HG02840 (cell line): ENCODE data around the gene NCBP3.
"Not testable (repeated sequence)": the region's sequence is repeated elsewhere in the genome, so short reads cannot be mapped to it uniquely, and the experiment has no call there.

ENCODE experiments used
- ATAC-seq: cut with Tn5 transposase; IDR thresholded peaks from one replicate; pipeline ENCODE4 v1.9.1; 2021; ENCODE audit warnings: mild to moderate bottlenecking, moderate library complexity, moderate number of reproducible peaks; ENCODE audit not compliant: unreplicated experiment, low FRiP score

NCBP3 gene

GRCh38 chr17:3851461-3852100, 5.5 kb upstream of the NCBP3 start:
- ATAC-seq, result no peak

GRCh38 chr17:3848229-3848835, 2.3 kb upstream of the NCBP3 start:
- ATAC-seq, result no peak

- no peak for ATAC-seq
Observed at GRCh38 chr17:3847165-3847670, 1.2 kb upstream of the NCBP3 start.

- ATAC-seq, result no peak
Observed at GRCh38 chr17:3846437-3847164, 555 bp upstream of the NCBP3 start.

GRCh38 chr17:3845291-3845620, 790 bp downstream of the NCBP3 start:
- peak; percentile 11 for ATAC-seq

DNA sequence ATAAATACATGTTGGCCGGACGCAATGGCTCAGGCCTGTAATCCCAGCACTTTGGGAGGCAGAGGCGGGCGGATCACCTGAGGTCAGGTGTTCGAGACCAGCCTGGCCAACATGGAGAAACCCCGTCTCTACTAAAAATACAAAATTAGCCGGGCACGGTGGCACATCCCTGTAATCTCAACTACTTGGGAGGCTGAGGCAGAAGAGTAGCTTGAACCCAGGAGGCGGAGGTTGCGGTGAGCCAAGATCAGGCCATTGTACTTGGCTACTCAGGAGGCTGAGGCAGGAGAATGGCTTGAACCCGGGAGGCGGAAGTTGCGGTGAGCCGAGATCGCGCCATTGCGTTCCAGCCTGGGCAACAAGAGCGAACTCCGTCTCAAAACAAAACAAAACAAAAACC, 1.5 kb downstream of the NCBP3 start:
- not testable (repeated sequence) for ATAC-seq

DNA sequence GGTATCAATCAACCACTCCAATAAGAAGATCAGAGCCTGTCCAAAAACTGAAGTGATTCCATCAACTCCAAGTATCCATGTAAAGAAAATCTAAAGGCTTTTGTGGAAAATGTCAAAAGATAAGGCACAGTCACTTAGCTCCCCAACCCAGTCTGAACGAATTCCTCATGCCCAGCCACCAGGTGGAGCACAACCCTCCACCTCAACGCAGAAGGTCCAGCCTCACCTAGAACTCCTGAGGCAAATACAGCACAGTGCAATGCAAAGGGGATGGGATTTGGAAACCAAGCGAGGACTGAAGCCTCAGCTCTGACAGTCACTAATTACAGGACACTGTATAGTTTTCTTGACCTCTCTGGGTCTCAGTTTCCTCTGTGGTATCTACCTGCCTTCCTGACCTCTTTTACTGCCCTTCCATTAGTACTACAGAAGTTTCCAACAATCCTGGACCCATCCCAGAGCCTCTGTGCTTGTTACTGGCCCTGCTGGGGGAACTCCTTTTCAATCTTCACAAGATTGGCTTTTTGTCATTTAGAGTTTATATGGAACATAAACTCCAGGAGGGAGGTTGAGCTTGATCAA, 2.0 kb downstream of the NCBP3 start:
- no peak for ATAC-seq

DNA sequence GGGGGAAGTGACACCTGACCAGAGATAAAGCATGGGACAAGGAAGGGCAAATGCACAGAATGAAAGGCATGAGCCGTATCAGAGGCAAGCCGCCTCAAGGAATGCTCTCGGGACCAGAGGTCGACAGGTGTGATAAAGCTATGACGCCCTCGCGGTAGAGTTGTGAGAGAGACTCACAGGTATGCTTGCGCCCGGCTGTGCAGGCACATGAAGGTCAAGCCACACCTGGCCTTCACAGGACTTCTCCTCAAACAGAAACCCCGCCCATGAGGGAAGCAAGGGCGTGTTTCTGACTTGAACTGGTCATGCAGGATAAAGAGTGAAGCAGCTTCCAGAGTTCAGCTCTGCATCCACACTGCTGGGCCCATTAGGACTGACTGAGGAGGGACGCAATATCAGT, 7.8 kb downstream of the NCBP3 start:
- no peak for ATAC-seq

- ATAC-seq, result no peak
Observed at GRCh38 chr17:3836551-3836950, 9.5 kb downstream of the NCBP3 start.

DNA sequence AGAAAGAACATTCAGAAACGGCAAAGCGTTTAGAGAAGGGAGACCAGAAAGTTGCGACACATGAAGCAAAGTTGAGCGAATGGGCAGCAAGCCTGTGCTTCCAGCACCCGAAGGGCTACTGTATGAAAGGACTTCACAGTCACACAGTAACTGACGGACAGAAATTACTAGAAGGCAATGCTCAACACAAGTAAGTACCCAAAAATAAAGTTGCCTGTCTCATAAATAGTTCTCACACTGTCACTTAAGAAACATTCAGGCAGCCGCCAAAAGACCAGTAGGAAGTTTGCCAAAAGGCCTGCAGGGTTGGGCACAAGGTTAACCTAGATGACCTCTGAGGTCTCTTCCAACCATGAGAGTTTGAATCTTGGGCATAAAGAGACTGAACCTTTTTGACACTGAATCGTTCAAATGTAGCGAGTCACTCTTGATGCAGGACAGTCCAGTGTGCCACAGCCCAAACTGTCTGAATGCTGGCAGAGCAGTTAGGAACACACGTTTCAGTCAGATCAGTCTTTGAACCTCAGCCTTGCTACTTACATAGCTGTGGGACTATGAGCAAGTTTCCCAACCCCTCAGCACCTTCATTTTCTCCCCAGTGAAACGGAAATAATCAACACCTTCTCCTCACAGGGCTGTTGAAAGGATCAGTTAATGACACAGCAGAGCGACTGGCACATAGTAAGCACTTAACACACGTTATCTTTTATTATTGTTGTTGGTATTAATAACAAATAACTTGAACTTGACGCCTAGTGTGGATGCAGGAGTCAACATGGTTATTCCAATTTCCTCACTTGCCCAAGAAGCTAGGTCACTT, 10.4 kb downstream of the NCBP3 start:
- no peak for ATAC-seq

DNA sequence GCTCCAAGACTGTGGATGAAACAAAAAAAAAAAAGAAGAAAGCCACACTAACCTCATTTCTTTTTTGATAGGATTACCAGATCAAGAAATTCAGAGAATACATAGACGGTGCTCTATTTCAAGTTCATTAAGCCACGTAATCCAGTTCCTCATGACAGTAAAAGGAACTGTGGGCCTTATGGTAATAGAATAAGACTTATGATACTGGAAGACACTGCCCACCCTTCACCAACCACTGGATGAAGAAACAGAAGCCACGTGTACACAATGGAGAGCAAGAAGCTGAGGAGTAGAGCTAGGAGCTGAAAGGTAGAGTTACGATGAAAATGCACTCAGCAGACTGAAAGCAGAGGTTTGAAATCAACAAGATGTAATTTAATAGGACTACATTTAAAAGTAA, 11.2 kb downstream of the NCBP3 start:
- no peak for ATAC-seq

- ATAC-seq, result no peak
Observed at GRCh38 chr17:3828852-3829232, 17.2 kb downstream of the NCBP3 start.

GRCh38 chr17:3828151-3828851, 17.7 kb downstream of the NCBP3 start:
- no peak for ATAC-seq

DNA sequence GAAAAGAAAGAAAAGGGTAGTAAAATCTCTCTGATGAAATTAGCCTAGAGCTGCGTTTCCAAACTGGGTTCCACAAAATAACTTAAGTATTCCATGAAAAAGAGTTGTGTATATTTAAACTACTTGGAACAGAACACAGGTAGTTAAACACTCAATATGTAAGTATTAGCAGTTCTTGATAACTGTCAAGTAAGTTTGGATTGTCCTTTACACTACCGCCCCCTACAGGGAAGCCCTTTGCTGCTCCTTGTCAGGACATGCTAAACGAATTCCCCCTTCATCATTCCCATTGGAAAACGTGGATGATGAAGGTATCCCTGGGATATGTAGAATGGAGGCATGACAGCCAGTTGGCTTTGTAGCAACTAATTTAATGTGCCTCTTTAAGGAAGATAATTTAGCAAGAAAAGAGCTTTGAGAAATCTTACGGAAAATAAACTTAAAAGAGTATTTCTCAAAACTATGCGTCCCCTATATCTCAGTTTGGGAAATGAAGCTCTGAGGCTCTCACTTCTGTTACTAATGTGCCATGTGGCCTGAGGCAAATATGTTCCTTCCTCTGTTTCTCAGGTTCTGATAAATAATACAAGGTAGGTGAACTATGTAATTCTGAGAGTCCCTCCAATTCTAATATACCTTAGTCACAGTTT, 18.8 kb downstream of the NCBP3 start:
- ATAC-seq, result no peak

DNA sequence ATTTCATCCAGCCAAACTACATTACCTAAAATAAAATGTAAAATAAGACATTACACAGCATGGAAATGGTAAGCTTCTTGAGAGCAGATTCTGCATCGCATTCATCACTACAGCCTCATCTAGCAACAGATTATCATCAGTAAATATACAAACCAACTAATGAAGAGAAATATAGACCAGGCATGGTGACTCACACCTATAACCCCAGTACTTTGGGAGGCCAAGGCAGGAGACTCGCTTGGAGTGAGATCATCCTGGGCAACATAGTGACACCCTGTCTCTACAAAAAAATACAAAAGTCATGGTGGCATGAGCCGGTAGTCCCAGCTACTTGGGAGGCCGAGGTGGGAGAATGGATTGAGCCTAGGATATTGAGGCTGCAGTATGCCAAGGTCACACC, 19.9 kb downstream of the NCBP3 start:
- ATAC-seq, result no peak

DNA sequence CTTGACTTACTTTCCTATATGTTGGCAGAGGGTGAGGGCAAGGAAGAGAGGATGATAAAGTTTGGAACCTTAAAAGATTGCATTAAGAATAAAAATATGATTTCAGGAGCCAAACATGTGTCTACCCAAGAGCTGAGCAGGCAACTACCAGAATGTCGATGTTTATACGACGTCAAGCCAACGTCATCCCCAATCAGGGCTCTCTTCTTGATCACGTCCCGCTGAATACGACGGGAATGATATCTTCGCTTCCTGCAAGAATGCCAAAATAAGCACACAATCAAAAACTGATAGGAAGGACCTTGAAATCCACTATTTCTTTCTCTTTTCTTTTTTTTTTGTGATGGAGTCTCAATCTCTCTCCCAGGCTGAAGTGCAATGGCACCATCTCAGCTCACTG, 24.9 kb downstream of the NCBP3 start:
- ATAC-seq, result no peak

DNA sequence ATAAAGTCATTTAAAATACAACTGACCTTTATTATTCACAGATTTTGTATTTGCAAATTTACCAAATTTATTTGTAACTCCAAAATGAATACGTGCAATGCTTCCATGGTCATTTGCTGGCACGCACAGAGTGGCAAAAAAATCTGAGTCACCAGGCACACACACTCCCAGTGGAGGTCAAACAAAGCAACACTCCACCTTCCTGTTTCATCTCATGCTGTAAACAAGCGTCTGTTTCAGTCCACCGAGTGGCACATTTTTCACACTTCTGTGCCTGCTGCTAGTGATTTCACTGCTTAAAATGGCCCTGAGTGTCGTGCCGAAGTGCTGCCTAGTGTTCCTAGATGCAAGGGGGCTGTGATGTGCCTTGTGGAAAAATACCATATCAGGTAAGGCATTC, 27.3 kb downstream of the NCBP3 start:
- no peak for ATAC-seq

GRCh38 chr17:3817851-3818605, 28.0 kb downstream of the NCBP3 start:
- ATAC-seq, result no peak

DNA sequence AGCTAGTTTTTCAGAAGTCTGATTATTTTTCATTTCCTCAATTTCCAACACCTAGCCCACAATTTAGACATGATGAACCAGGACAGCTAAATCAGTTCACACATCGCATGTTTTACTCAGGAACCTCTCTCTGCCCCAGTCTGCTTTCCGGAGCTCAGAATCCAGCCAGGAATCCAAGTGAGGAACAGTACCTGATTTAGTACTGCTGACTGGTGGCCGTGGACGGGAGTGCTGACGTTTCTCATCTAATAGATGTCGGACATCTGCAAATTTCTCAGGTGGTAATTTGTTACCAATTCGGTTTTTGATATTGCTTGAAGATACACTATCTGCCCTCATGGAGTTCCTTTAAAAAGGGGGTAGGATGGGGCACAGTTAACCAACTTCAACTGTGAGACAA, 30.1 kb downstream of the NCBP3 start:
- no peak for ATAC-seq
